Breast epithelium (tissue), 3 donors: ENCODE measurements around the gene MIER2.

Experiments
- POLR2A ChIP-seq: fragments of 450-650 bp; IDR thresholded peaks from one replicate; pipeline ENCODE4 v1.6.1; 2016; ENCODE audit warnings: antibody characterized with exemption, mild to moderate bottlenecking, moderate library complexity
- TF ChIP-seq, protein P1 (sequence below), 3 donors: fragments of 450-650 bp; IDR thresholded peaks; one replicate each; pipeline ENCODE4 v1.5.1; 2016 to 2017; ENCODE audit warnings: antibody characterized with exemption in 3 of 3, mild to moderate bottlenecking in 3 of 3, moderate library complexity in 3 of 3

DNA sequence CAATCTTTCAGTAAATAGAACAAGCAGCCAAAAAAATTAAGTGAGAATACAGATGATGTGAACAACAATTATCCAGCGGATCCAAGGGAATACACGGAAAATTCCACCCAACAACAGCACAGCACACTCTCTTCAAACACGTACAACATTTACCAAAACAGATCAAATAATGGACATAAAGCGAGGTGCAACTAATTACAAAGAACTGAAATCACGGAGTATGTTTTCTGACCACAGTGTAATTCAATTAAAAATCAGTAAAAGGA, 26.2 kb downstream of the MIER2 start:
- TF ChIP-seq, protein P1, sequence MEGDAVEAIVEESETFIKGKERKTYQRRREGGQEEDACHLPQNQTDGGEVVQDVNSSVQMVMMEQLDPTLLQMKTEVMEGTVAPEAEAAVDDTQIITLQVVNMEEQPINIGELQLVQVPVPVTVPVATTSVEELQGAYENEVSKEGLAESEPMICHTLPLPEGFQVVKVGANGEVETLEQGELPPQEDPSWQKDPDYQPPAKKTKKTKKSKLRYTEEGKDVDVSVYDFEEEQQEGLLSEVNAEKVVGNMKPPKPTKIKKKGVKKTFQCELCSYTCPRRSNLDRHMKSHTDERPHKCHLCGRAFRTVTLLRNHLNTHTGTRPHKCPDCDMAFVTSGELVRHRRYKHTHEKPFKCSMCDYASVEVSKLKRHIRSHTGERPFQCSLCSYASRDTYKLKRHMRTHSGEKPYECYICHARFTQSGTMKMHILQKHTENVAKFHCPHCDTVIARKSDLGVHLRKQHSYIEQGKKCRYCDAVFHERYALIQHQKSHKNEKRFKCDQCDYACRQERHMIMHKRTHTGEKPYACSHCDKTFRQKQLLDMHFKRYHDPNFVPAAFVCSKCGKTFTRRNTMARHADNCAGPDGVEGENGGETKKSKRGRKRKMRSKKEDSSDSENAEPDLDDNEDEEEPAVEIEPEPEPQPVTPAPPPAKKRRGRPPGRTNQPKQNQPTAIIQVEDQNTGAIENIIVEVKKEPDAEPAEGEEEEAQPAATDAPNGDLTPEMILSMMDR (IDR thresholded peaks at IDR 0.05) = no peak
- no peak for TF ChIP-seq POLR2A
